Caco-2 (cell line): ENCODE data around the gene NSG1. TPM values are rescaled to one million over a fixed set of nuclear protein-coding genes. Genes with fewer than 3 reads are reported as not detected.

Experiments
- BruUV-seq: library from RNA; stranded (reverse); fragments of 400-500 nt; replicated peaks from 2 replicates; lab custom pipeline; 2021; lab: Mats Ljungman, UMichigan
- CTCF ChIA-PET: fragments of 300-600 bp; sonication (Branson Sonifier 250); formaldehyde crosslinking; loops from one replicate; lab custom pipeline; 2022; ENCODE audit warnings: antibody characterized with exemption; lab: Charles Lee
- POLR2A ChIA-PET: fragments of 300-600 bp; sonication (Branson Sonifier 250); formaldehyde crosslinking; loops from one replicate; lab custom pipeline; 2022; ENCODE audit warnings: antibody characterized with exemption; lab: Charles Lee
- DNase-seq, 2 experiments: peaks; one replicate each; pipeline versions ENCODE4 v3.0.0 to v3.0.0-alpha.2; 2020 to 2022
- H3K27me3 ChIP-seq: replicated peaks from 2 replicates; pipeline ENCODE4 v1.6.0; 2011; ENCODE audit warnings: low read length; ENCODE audit not compliant: control insufficient read depth, insufficient read depth
- H3K36me3 ChIP-seq: 2 replicates; pipeline ENCODE4 v1.5.1; 2011; ENCODE audit warnings: low read length; ENCODE audit not compliant: control insufficient read depth, insufficient read depth
- H3K4me1 ChIP-seq: fragments of 250-450 bp; sonication (Bioruptor Pico); 2 replicates; pipeline ENCODE4 v1.5.1; 2020; ENCODE audit warnings: mild to moderate bottlenecking
- H3K4me3 ChIP-seq: 2 replicates; pipeline ENCODE4 v1.5.1; 2011; ENCODE audit warnings: low read depth, mild to moderate bottlenecking, control low read depth, low read length
- H3K9me3 ChIP-seq: fragments of 250-450 bp; sonication (Bioruptor Pico); 2 replicates; pipeline ENCODE4 v1.5.1; 2020; ENCODE audit warnings: mild to moderate bottlenecking, moderate library complexity
- H3K27ac Mint-ChIP-seq: one replicate; pipeline ENCODE4 v1.8.0; 2022; ENCODE audit warnings: mixed read lengths; ENCODE audit not compliant: unreplicated experiment
- H3K27me3 Mint-ChIP-seq: one replicate; pipeline ENCODE4 v1.8.0; 2022; ENCODE audit warnings: mixed read lengths; ENCODE audit not compliant: insufficient read depth, unreplicated experiment
- H3K36me3 Mint-ChIP-seq: one replicate; pipeline ENCODE4 v1.8.0; 2022; ENCODE audit warnings: mild to moderate bottlenecking, mixed read lengths; ENCODE audit not compliant: insufficient read depth, unreplicated experiment
- H3K4me1 Mint-ChIP-seq: one replicate; pipeline ENCODE4 v1.8.0; 2022; ENCODE audit warnings: low read depth, mixed read lengths; ENCODE audit not compliant: unreplicated experiment
- H3K4me3 Mint-ChIP-seq: one replicate; pipeline ENCODE4 v1.8.0; 2022; ENCODE audit warnings: mild to moderate bottlenecking, moderate library complexity, mixed read lengths; ENCODE audit not compliant: unreplicated experiment
- H3K9me3 Mint-ChIP-seq: one replicate; pipeline ENCODE4 v1.8.0; 2022; ENCODE audit warnings: mixed read lengths; ENCODE audit not compliant: unreplicated experiment
- intact Hi-C: fragments of 100-400 bp; cut with micrococcal nuclease; formaldehyde crosslinking; loops from one replicate; pipeline ENCODE4 v1.10.0; 2022; ENCODE audit not compliant: unreplicated experiment
- total RNA-seq: library from RNA; stranded (reverse); gene quantifications from 2 replicates; pipeline ENCODE4 v1.2.3, GENCODE V29; 2022
- TF ChIP-seq, protein P1 (sequence below), 2 experiments: fragments of 200-600 bp in 1 of 2; IDR thresholded peaks; 1 replicate in 1 of 2; 2 replicates in 1 of 2; pipeline versions ENCODE4 v1.5.1 to v1.8.0; 2011 to 2022; ENCODE audit warnings: antibody characterized with exemption in 1 of 2, control low read depth in 1 of 2, inconsistent platforms in 1 of 2, low read depth in 1 of 2, low read length in 1 of 2, mild to moderate bottlenecking in 1 of 2, moderate library complexity in 1 of 2; ENCODE audit not compliant: insufficient read depth in 1 of 2, severe bottlenecking in 1 of 2, unreplicated experiment in 1 of 2

NSG1 gene
- total RNA-seq, 1 experiment from 2014 or later = 7.2 TPM

DNA sequence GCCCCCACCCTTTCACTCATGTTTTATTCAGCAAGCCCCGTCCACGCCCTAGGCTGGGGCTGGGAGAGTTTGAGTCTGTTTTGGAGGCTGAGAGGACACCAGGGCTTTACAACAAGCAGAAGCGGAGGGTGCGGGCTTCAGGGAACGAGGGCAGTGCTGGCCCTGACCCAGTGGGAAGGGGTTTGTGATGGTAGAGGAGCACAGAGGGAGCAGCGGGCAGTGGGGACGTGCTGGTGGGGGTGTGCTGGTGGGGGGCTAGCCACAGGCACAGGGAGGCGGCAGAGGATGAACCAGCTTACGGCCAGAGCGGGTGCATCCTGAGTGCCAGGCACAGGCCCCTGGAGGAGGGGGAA is 26.4 kb downstream of the NSG1 start:
- H3K4me3 Mint-ChIP-seq = no peak overlapping the region
- no peak for DNase-seq
- no TSS peak for BruUV-seq
- ChIA-PET POLR2A (no interaction called here), CTCF (no interaction called here)
- H3K9me3 Mint-ChIP-seq = peaks cover 9% of the 10 kb centered on the region
- no peaks in the 10 kb centered on the region; the same call in 1 of the 2 replicates for H3K9me3 ChIP-seq
- TF ChIP-seq, protein P1, sequence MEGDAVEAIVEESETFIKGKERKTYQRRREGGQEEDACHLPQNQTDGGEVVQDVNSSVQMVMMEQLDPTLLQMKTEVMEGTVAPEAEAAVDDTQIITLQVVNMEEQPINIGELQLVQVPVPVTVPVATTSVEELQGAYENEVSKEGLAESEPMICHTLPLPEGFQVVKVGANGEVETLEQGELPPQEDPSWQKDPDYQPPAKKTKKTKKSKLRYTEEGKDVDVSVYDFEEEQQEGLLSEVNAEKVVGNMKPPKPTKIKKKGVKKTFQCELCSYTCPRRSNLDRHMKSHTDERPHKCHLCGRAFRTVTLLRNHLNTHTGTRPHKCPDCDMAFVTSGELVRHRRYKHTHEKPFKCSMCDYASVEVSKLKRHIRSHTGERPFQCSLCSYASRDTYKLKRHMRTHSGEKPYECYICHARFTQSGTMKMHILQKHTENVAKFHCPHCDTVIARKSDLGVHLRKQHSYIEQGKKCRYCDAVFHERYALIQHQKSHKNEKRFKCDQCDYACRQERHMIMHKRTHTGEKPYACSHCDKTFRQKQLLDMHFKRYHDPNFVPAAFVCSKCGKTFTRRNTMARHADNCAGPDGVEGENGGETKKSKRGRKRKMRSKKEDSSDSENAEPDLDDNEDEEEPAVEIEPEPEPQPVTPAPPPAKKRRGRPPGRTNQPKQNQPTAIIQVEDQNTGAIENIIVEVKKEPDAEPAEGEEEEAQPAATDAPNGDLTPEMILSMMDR (IDR thresholded peaks at IDR 0.05; ENCODE audit: insufficient read depth in 1 of 2, low read depth in 1 of 2, low read length in 1 of 2, severe bottlenecking in 1 of 2, unreplicated experiment in 1 of 2) = no peak
- H3K4me1 ChIP-seq = no peaks in the 10 kb centered on the region
- no peak overlapping the region for H3K27ac Mint-ChIP-seq
- H3K4me3 ChIP-seq = no peak overlapping the region
- H3K27me3 ChIP-seq = no peaks in the 10 kb centered on the region
- H3K36me3 Mint-ChIP-seq = peaks cover 25% of the 10 kb centered on the region
- no peaks in the 10 kb centered on the region for H3K4me1 Mint-ChIP-seq
- H3K36me3 ChIP-seq = no peaks in the 10 kb centered on the region
- intact Hi-C loops = no loop called here
- H3K27me3 Mint-ChIP-seq = no peaks in the 10 kb centered on the region

DNA sequence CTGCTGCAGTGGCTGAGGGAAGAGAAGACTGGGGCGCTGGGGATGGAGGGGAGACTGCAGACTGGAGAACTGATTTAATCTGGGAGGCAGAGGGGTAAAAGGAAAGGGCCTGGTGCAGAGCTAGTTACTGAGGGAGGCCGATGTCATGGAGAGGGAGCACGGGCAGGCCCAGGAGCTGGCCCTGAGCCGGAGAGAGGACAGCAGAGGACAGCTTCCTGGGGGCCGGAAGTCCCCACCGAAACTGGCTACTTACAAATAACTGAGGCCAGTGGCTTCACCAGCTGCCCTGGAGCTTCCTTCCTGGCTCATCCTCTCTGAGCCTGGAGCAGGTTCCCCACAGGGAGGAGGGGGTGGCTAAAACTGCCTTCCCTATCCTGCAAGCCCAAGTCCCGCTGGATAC is 26.9 kb downstream of the NSG1 start:
- Mint-ChIP-seq H3K4me1 (no peaks in the 10 kb centered on the region), H3K9me3 (peaks cover 9% of the 10 kb centered on the region), H3K4me3 (no peak overlapping the region), H3K27ac (no peak overlapping the region), H3K27me3 (no peaks in the 10 kb centered on the region), H3K36me3 (peaks cover 25% of the 10 kb centered on the region)
- no peaks in the 10 kb centered on the region for H3K27me3 ChIP-seq
- TF ChIP-seq, protein P1 (IDR thresholded peaks at IDR 0.05; ENCODE audit: insufficient read depth in 1 of 2, low read depth in 1 of 2, low read length in 1 of 2, severe bottlenecking in 1 of 2, unreplicated experiment in 1 of 2) = no peak
- no peak overlapping the region for H3K4me3 ChIP-seq
- POLR2A ChIA-PET = no interaction called here
- H3K9me3 ChIP-seq = no peaks in the 10 kb centered on the region; the same call in 1 of the 2 replicates
- no TSS peak for BruUV-seq
- no peaks in the 10 kb centered on the region; the same call in 1 of the 2 replicates for H3K36me3 ChIP-seq
- CTCF ChIA-PET = no interaction called here
- no peaks in the 10 kb centered on the region for H3K4me1 ChIP-seq
- intact Hi-C loops = no loop called here
- DNase-seq = no peak

DNA sequence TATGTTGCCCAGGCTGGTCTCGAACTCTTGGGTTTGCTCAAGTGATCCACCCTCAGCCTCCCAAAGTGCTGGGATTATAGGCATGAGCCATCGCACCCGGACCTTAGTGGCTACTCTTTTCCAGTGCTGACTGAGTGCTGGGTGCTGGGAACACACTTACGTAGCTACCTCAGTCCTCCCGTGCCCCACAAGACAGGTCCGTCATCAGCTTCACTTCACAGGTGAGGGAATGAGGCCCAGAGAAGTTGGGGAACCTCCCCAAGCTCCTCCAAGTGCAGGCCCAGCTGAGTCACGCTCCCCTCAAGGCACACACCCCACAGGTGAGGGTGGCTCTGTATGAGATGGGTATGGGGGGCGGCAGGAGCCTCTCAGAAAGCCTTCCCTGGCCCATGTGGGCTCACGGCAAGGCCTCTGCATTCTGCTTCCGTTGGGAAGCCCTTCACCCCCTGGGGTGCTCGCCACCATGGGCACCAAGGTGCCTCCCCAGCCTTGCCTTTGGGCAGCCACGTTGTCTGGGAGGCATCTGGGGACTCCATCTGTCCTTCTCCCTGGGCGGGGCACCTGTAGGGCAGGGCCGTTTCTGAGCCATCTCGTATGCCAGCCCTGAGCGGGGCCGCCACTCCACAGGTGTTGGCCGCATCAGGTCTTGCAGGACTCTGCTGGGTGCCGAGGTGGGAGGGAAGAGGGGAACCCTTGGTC is 28.4 kb downstream of the NSG1 start:
- peaks cover 25% of the 10 kb centered on the region for H3K36me3 Mint-ChIP-seq
- H3K4me1 ChIP-seq = no peaks in the 10 kb centered on the region
- H3K27me3 Mint-ChIP-seq = no peaks in the 10 kb centered on the region
- no peak overlapping the region for H3K4me3 ChIP-seq
- ChIA-PET POLR2A (no interaction called here), CTCF (no interaction called here)
- H3K4me1 Mint-ChIP-seq = no peaks in the 10 kb centered on the region
- TF ChIP-seq, protein P1 (IDR thresholded peaks at IDR 0.05; ENCODE audit: insufficient read depth in 1 of 2, low read depth in 1 of 2, low read length in 1 of 2, severe bottlenecking in 1 of 2, unreplicated experiment in 1 of 2) = no peak
- intact Hi-C loops = no loop called here
- H3K4me3 Mint-ChIP-seq = no peak overlapping the region
- H3K9me3 Mint-ChIP-seq = peaks cover 9% of the 10 kb centered on the region
- H3K27ac Mint-ChIP-seq = no peak overlapping the region
- no peaks in the 10 kb centered on the region for H3K27me3 ChIP-seq
- no peak for DNase-seq
- no peaks in the 10 kb centered on the region; the same call in 1 of the 2 replicates for H3K36me3 ChIP-seq
- no TSS peak for BruUV-seq
- no peaks in the 10 kb centered on the region; the same call in 1 of the 2 replicates for H3K9me3 ChIP-seq
